GM21423 (cell line): ENCODE data around the gene UCN3.
A peak's percentile ranks its signal among the peaks of the same experiment; 100 is the strongest.
"Not testable (repeated sequence)": the region's sequence is repeated elsewhere in the genome, so short reads cannot be mapped to it uniquely, and the experiment has no call there.

Experiments used
- ATAC-seq: cut with Tn5 transposase; IDR thresholded peaks from one replicate; pipeline ENCODE4 v1.9.1; 2021; ENCODE audit warnings: mild to moderate bottlenecking, moderate library complexity; ENCODE audit not compliant: unreplicated experiment

Gene UCN3

GRCh38 chr10:5404208-5405041 is 39.7 kb downstream of the UCN3 start, which contains the start of gene TUBAL3:
Gene TUBAL3, minus strand, starts transcription at chr10:5404828. Its CDS starts 36 bp downstream, at chr10:5404792.
- no peak for ATAC-seq

- ATAC-seq, result no peak
These were observed 42.2 kb downstream of the UCN3 start for GRCh38 chr10:5406918-5407317.

GRCh38 chr10:5410787-5411186 is 46.0 kb downstream of the UCN3 start:
- ATAC-seq, result not testable (repeated sequence)

GRCh38 chr10:5411941-5412276 is 47.1 kb downstream of the UCN3 start:
- no peak for ATAC-seq

- peak; percentile 96 for ATAC-seq
These were observed 47.6 kb downstream of the UCN3 start, which contains the start of gene NET1 for GRCh38 chr10:5412277-5412941. Gene NET1, plus strand, starts transcription at chr10:5412557. Its CDS starts 136 bp downstream, at chr10:5412693.

- ATAC-seq, result no peak
These were observed 48.5 kb downstream of the UCN3 start for GRCh38 chr10:5413012-5413938.

GRCh38 chr10:5416981-5417380 is 52.2 kb downstream of the UCN3 start:
- ATAC-seq, result no peak

- ATAC-seq, result no peak
These were observed 53.8 kb downstream of the UCN3 start for GRCh38 chr10:5418584-5418983.

- ATAC-seq, result no peak
These were observed 54.8 kb downstream of the UCN3 start for GRCh38 chr10:5419466-5420094.

- no peak for ATAC-seq
These were observed 59.0 kb downstream of the UCN3 start for GRCh38 chr10:5423771-5424170.
